ENCODE data around the gene CDCA4. TPM values are rescaled to one million over a fixed set of nuclear protein-coding genes. Genes with fewer than 3 reads are reported as not detected.

The CDCA4 gene
- polyA plus RNA-seq, 1 experiment: 6.8 TPM

- H3K4me3 ChIP-seq (ENCODE audit: low read depth, low read length): no peak overlapping the region
- ChIA-PET CTCF (interaction anchor here (0.7 to 1.4 kb wide), 3 partner anchors 23 to 196 kb away, joined by 3 to 6 read pairs (median 4); no protein-coding TSS in a partner anchor), POLR2A (no interaction called here)
- DNase-seq (ENCODE audit: low read depth, low spot score): no peak
- no peaks in the 10 kb centered on the region for H3K27me3 ChIP-seq (ENCODE audit: control insufficient read depth, insufficient read depth, low read length)
- no peak for TF ChIP-seq CTCF (IDR thresholded peaks at IDR 0.05; ENCODE audit: low read depth, low read length)
- peaks cover 4% of the 10 kb centered on the region; the same call in 1 of the 2 replicates for H3K9me3 ChIP-seq (ENCODE audit: control insufficient read depth, insufficient read depth, low read length)
- H3K27ac ChIP-seq (ENCODE audit: low read depth, low read length): no peak overlapping the region
These were observed 2.3 kb upstream of the CDCA4 start for GRCh38 chr14:105023144-105023543.

GRCh38 chr14:105022276-105022670 is 1.4 kb upstream of the CDCA4 start:
- peak overlapping the region; percentile 82 for H3K4me3 ChIP-seq (ENCODE audit: low read depth, low read length)
- ChIA-PET CTCF (interaction anchor here (1.4 kb wide), 1 partner anchor 64 kb away, joined by 3 read pairs; no protein-coding TSS in a partner anchor), POLR2A (interaction anchor here (0.7 kb wide), 1 partner anchor 22 kb away, joined by 5 read pairs; no protein-coding TSS in a partner anchor)
- H3K27ac ChIP-seq (ENCODE audit: low read depth, low read length): no peak overlapping the region
- no peak for TF ChIP-seq CTCF (IDR thresholded peaks at IDR 0.05; ENCODE audit: low read depth, low read length)
- DNase-seq (ENCODE audit: low read depth, low spot score): no peak
- peaks cover 4% of the 10 kb centered on the region; the same call in 1 of the 2 replicates for H3K9me3 ChIP-seq (ENCODE audit: control insufficient read depth, insufficient read depth, low read length)
- H3K27me3 ChIP-seq (ENCODE audit: control insufficient read depth, insufficient read depth, low read length): no peaks in the 10 kb centered on the region

- no peaks in the 10 kb centered on the region for H3K27me3 ChIP-seq (ENCODE audit: control insufficient read depth, insufficient read depth, low read length)
- H3K4me3 ChIP-seq (ENCODE audit: low read depth, low read length): peak overlapping the region; percentile 82
- ChIA-PET POLR2A (interaction anchor here (0.7 to 1.2 kb wide), 2 partner anchors 22 to 33 kb away, joined by 4 to 5 read pairs; no protein-coding TSS in a partner anchor), CTCF (no interaction called here)
- TF ChIP-seq CTCF (IDR thresholded peaks at IDR 0.05; ENCODE audit: low read depth, low read length): 0 out of 2 replicates have a peak, but pooled peaks have one; percentile 5
- peaks cover under 1% of the 10 kb centered on the region; the same call in 1 of the 2 replicates for H3K9me3 ChIP-seq (ENCODE audit: control insufficient read depth, insufficient read depth, low read length)
- peak overlapping the region; percentile 82 for H3K27ac ChIP-seq (ENCODE audit: low read depth, low read length)
- no peak for DNase-seq (ENCODE audit: low read depth, low spot score)
These were observed 883 bp upstream of the CDCA4 start for GRCh38 chr14:105021656-105022275.

- Histone ChIP-seq H3K27ac (ENCODE audit: low read depth, low read length) (peak overlapping the region; percentile 31), H3K9me3 (ENCODE audit: control insufficient read depth, insufficient read depth, low read length) (no peaks in the 10 kb centered on the region), H3K4me3 (ENCODE audit: low read depth, low read length) (peak overlapping the region; percentile 80), H3K27me3 (ENCODE audit: control insufficient read depth, insufficient read depth, low read length) (no peaks in the 10 kb centered on the region)
- no peak for DNase-seq (ENCODE audit: low read depth, low spot score)
- no peak for TF ChIP-seq CTCF (IDR thresholded peaks at IDR 0.05; ENCODE audit: low read depth, low read length)
- CTCF ChIA-PET: interaction anchor here (1.0 to 2.2 kb wide), 3 partner anchors 26 to 44 kb away, joined by 5 to 10 read pairs (median 5); no protein-coding TSS in a partner anchor
- POLR2A ChIA-PET: interaction anchor here (0.9 to 1.3 kb wide), 4 partner anchors 25 to 46 kb away, joined by 3 to 7 read pairs (median 6); partner anchors contain the start of gene CLBA1
These were observed 745 bp downstream of the CDCA4 start for GRCh38 chr14:105019861-105020814.
